ENCODE data around the gene ORM1.
A peak's percentile ranks its signal among the peaks of the same experiment; 100 is the strongest.

The ORM1 gene

DNA sequence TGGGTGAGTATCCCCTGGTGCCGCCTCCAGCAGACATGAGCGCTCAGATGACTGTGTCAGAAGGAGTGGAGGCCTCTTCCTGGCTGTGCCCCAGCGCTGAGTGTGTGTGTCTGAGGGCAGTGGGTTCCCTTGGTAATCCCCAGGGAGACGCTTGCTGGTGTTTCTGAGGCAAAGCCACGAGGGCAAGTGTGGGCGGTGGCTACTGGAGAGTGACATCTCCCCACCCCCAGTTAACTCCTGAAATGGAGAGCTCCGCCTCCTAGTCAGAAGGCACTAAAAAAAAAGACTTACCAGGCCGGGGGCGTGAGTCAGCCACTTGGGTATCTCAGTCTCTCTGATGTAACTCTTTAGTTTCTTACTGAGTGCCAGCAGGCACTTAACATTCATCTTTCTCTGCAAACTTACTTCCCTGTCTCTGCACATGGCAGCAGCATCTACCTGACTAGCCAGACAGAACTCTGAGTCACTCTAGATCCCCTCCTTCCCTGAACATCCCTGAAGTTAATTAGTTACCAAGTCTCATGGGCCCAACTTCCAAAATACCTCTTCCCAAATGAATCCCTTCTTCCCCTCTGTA lies 26.1 kb downstream of the ORM1 start:
- H3K4me1 ChIP-seq (ENCODE audit: control insufficient read depth in 1 of 2, insufficient read depth in 2 of 2, low read length in 2 of 2) = peaks cover 16 to 21% of the 10 kb centered on the region in 2 experiments
- peak overlapping the region; percentile 54 for H4K12ac ChIP-seq (ENCODE audit: low read depth, low read length)
- peak overlapping the region; percentile 58 for H4K8ac ChIP-seq (ENCODE audit: low read depth, low read length)
- peak overlapping the region; percentile 76 for H2AK5ac ChIP-seq (ENCODE audit: low read length)
- no peak overlapping the region for H3K9ac ChIP-seq (ENCODE audit: low read length)
- peak overlapping the region; percentile 70 for H3K27ac ChIP-seq (ENCODE audit: low read depth, low read length)
- H2BK5ac ChIP-seq (ENCODE audit: low read depth, low read length, poor library complexity) = peak overlapping the region; percentile 35
- H3K4ac ChIP-seq (ENCODE audit: low read depth, low read length) = no peak overlapping the region
- H2BK12ac ChIP-seq (ENCODE audit: low read length) = peak overlapping the region; percentile 88
- H3K23ac ChIP-seq (ENCODE audit: low read length) = no peak overlapping the region
- peaks cover 8% of the 10 kb centered on the region for H3K79me1 ChIP-seq (ENCODE audit: low read length)
- no CpG with 5 or more reads among the region's 9 CpGs for WGBS (ENCODE audit: extremely low coverage, insufficient coverage, insufficient read length)
- H2AFZ ChIP-seq (ENCODE audit: insufficient read depth, low read length, poor library complexity) = no peak overlapping the region
- H3K27me3 ChIP-seq (ENCODE audit: insufficient read depth, low read length) = no peaks in the 10 kb centered on the region
- H3K9me3 ChIP-seq (ENCODE audit: insufficient read depth, low read depth, low read length) = peaks cover 2% of the 10 kb centered on the region
- DNase-seq = peak; percentile 76 to 82
- peak overlapping the region; percentile 66 for H3K18ac ChIP-seq (ENCODE audit: low read length)
- H3K4me3 ChIP-seq (ENCODE audit: low read depth, low read length) = no peak overlapping the region
- peak overlapping the region; percentile 75 for H4K91ac ChIP-seq (ENCODE audit: low read depth, low read length)
- H3K4me2 ChIP-seq (ENCODE audit: low read length) = no peak overlapping the region
- no peaks in the 10 kb centered on the region for H3K79me2 ChIP-seq (ENCODE audit: control insufficient read depth, insufficient read depth, low read length, poor library complexity)
- H3K36me3 ChIP-seq (ENCODE audit: control insufficient read depth in 1 of 2, insufficient read depth in 2 of 2, low read length in 2 of 2) = peaks cover 34 to 38% of the 10 kb centered on the region in 2 experiments
- H3K14ac ChIP-seq (ENCODE audit: low read length) = peak overlapping the region; percentile 28
- H2BK120ac ChIP-seq (ENCODE audit: insufficient read depth, low read length, poor library complexity) = peak overlapping the region; percentile 38

DNA sequence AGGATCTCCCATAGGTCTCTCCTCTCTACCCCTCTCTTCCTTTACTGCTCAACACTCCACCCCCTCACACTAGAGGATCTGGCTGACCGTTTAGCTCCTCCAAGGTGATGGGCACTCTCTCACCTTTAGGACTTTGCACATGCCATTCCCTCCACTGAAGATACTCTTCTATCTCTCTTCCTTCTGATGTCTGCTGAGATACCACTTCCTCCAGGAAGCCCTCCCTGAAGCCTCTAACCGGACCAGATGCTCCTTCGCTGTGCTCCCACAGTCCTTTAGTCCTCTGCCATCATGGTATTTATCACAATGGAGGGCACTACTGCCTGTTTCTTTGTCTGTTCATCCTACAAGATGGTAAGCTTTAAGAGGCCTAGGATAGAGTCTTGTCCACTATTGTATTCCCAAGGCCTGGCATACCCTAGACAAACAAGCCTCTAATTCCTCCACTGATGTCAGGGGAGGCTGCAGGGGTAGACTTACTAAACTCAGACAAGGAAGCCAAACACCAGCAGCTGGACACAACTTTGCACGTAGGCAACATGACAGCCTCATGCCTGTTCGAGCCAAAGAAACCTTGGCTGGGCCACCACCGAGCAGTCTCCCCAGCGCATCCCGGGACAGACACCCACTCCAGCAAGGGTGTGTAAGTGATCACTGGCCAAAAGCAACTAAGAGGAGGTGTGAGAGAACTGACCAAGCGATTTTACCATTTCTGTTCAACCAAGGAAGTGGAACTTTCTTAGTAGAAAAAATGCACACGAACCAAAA lies 27.0 kb downstream of the ORM1 start:
- H4K91ac ChIP-seq (ENCODE audit: low read depth, low read length) = peak overlapping the region; percentile 33
- H3K27ac ChIP-seq (ENCODE audit: low read depth, low read length) = peak overlapping the region; percentile 55
- H4K8ac ChIP-seq (ENCODE audit: low read depth, low read length) = peak overlapping the region; percentile 31
- peaks cover 12 to 16% of the 10 kb centered on the region in 2 experiments for H3K4me1 ChIP-seq (ENCODE audit: control insufficient read depth in 1 of 2, insufficient read depth in 2 of 2, low read length in 2 of 2)
- WGBS (ENCODE audit: extremely low coverage, insufficient coverage, insufficient read length) = no CpG with 5 or more reads among the region's 10 CpGs
- H2AK5ac ChIP-seq (ENCODE audit: low read length) = no peak overlapping the region
- peak overlapping the region; percentile 38 for H2BK120ac ChIP-seq (ENCODE audit: insufficient read depth, low read length, poor library complexity)
- peaks cover 36 to 38% of the 10 kb centered on the region in 2 experiments for H3K36me3 ChIP-seq (ENCODE audit: control insufficient read depth in 1 of 2, insufficient read depth in 2 of 2, low read length in 2 of 2)
- peak overlapping the region; percentile 44 for H3K14ac ChIP-seq (ENCODE audit: low read length)
- H3K9ac ChIP-seq (ENCODE audit: low read length) = no peak overlapping the region
- no peak overlapping the region for H4K12ac ChIP-seq (ENCODE audit: low read depth, low read length)
- no peak overlapping the region for H3K23ac ChIP-seq (ENCODE audit: low read length)
- H3K27me3 ChIP-seq (ENCODE audit: insufficient read depth, low read length) = no peaks in the 10 kb centered on the region
- DNase-seq = no peak
- peaks cover 6% of the 10 kb centered on the region for H3K79me1 ChIP-seq (ENCODE audit: low read length)
- H2BK5ac ChIP-seq (ENCODE audit: low read depth, low read length, poor library complexity) = peak overlapping the region; percentile 23
- peaks cover 2% of the 10 kb centered on the region for H3K9me3 ChIP-seq (ENCODE audit: insufficient read depth, low read depth, low read length)
- H3K4me3 ChIP-seq (ENCODE audit: low read depth, low read length) = no peak overlapping the region
- H3K4ac ChIP-seq (ENCODE audit: low read depth, low read length) = no peak overlapping the region
- H3K18ac ChIP-seq (ENCODE audit: low read length) = no peak overlapping the region
- H3K4me2 ChIP-seq (ENCODE audit: low read length) = no peak overlapping the region
- H3K79me2 ChIP-seq (ENCODE audit: control insufficient read depth, insufficient read depth, low read length, poor library complexity) = no peaks in the 10 kb centered on the region
- no peak overlapping the region for H2AFZ ChIP-seq (ENCODE audit: insufficient read depth, low read length, poor library complexity)
- peak overlapping the region; percentile 28 for H2BK12ac ChIP-seq (ENCODE audit: low read length)

DNA sequence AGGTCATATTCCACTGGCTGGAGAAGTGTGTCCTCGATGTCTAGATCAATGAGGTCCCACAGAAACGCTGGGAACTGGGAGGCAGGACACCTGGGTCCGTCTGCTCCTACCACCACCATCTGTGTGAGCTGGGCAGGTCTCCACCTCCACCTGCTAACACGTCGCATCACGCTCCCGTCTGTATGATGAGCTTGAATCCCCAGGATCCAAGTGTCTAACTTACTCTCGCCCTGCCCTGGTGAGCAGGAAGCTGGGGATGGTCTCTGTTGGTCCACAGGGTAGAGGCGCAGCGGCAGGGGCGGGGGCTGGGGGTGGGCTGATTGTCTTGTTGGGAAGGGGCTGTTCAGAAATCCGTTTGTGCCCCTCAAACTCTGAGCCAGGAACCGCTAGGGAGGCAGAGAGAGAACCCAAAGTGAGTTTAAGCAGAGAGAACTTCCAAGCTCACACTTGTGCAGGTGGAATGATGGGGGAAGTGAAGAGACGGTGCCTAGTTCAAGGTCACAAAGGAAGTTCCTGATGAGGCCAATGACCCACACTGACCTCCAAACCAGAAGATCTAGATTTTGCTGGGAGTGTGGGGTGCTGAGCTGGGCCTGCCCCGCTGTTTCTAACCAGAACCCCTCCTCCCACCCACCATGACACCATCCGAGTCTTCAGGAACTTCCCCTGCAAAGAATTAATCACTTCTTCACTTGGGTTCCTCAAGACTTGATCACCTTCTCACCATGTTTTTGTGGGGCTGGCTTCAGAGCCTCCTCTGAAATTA lies 27.9 kb downstream of the ORM1 start:
- no peaks in the 10 kb centered on the region for H3K79me2 ChIP-seq (ENCODE audit: control insufficient read depth, insufficient read depth, low read length, poor library complexity)
- no peak overlapping the region for H3K18ac ChIP-seq (ENCODE audit: low read length)
- peaks cover 36 to 37% of the 10 kb centered on the region in 2 experiments for H3K36me3 ChIP-seq (ENCODE audit: control insufficient read depth in 1 of 2, insufficient read depth in 2 of 2, low read length in 2 of 2)
- H4K8ac ChIP-seq (ENCODE audit: low read depth, low read length) = no peak overlapping the region
- no peak overlapping the region for H2BK5ac ChIP-seq (ENCODE audit: low read depth, low read length, poor library complexity)
- no peak overlapping the region for H4K91ac ChIP-seq (ENCODE audit: low read depth, low read length)
- H3K4me2 ChIP-seq (ENCODE audit: low read length) = no peak overlapping the region
- H3K23ac ChIP-seq (ENCODE audit: low read length) = no peak overlapping the region
- H3K4me3 ChIP-seq (ENCODE audit: low read depth, low read length) = no peak overlapping the region
- peak overlapping the region; percentile 1 for H2AK5ac ChIP-seq (ENCODE audit: low read length)
- no peak overlapping the region for H3K9ac ChIP-seq (ENCODE audit: low read length)
- no peak overlapping the region for H2BK120ac ChIP-seq (ENCODE audit: insufficient read depth, low read length, poor library complexity)
- H3K9me3 ChIP-seq (ENCODE audit: insufficient read depth, low read depth, low read length) = peaks cover 2% of the 10 kb centered on the region
- H3K27me3 ChIP-seq (ENCODE audit: insufficient read depth, low read length) = no peaks in the 10 kb centered on the region
- WGBS (ENCODE audit: extremely low coverage, insufficient coverage, insufficient read length) = no CpG with 5 or more reads among the region's 16 CpGs
- no peak overlapping the region for H3K4ac ChIP-seq (ENCODE audit: low read depth, low read length)
- no peak overlapping the region for H2AFZ ChIP-seq (ENCODE audit: insufficient read depth, low read length, poor library complexity)
- peaks cover 12 to 16% of the 10 kb centered on the region in 2 experiments for H3K4me1 ChIP-seq (ENCODE audit: control insufficient read depth in 1 of 2, insufficient read depth in 2 of 2, low read length in 2 of 2)
- no peak overlapping the region for H2BK12ac ChIP-seq (ENCODE audit: low read length)
- H3K27ac ChIP-seq (ENCODE audit: low read depth, low read length) = no peak overlapping the region
- H3K79me1 ChIP-seq (ENCODE audit: low read length) = peaks cover 6% of the 10 kb centered on the region
- no peak overlapping the region for H4K12ac ChIP-seq (ENCODE audit: low read depth, low read length)
- no peak for DNase-seq
- no peak overlapping the region for H3K14ac ChIP-seq (ENCODE audit: low read length)

DNA sequence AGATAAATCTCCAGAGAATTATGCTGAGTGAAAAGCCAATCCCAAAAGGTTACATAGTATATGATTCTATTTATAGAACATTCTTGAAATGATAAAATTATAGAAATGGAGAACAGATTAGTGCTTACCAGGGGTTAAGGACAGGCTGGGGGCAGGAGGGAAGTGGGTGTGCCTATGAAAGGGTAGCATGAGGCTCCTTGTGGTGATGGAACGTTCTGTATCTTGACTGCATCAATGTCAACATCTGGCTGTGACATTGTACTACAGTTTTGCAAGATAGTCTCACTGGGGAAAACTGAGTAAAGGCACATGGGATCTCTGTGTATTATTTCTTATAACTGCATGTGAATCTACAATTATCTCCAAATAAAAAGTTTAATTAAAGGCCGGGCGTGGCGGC lies 29.0 kb downstream of the ORM1 start:
- no peak overlapping the region for H3K14ac ChIP-seq (ENCODE audit: low read length)
- H3K36me3 ChIP-seq (ENCODE audit: control insufficient read depth in 1 of 2, insufficient read depth in 2 of 2, low read length in 2 of 2) = peaks cover 35 to 38% of the 10 kb centered on the region in 2 experiments
- peaks cover 2% of the 10 kb centered on the region for H3K9me3 ChIP-seq (ENCODE audit: insufficient read depth, low read depth, low read length)
- H2AFZ ChIP-seq (ENCODE audit: insufficient read depth, low read length, poor library complexity) = no peak overlapping the region
- H3K79me2 ChIP-seq (ENCODE audit: control insufficient read depth, insufficient read depth, low read length, poor library complexity) = no peaks in the 10 kb centered on the region
- no peak overlapping the region for H3K9ac ChIP-seq (ENCODE audit: low read length)
- H3K4ac ChIP-seq (ENCODE audit: low read depth, low read length) = no peak overlapping the region
- no peak overlapping the region for H4K8ac ChIP-seq (ENCODE audit: low read depth, low read length)
- no peak for DNase-seq
- no CpG with 5 or more reads among the region's 4 CpGs for WGBS (ENCODE audit: extremely low coverage, insufficient coverage, insufficient read length)
- no peak overlapping the region for H2BK12ac ChIP-seq (ENCODE audit: low read length)
- no peak overlapping the region for H2AK5ac ChIP-seq (ENCODE audit: low read length)
- no peak overlapping the region for H3K27ac ChIP-seq (ENCODE audit: low read depth, low read length)
- no peak overlapping the region for H3K4me2 ChIP-seq (ENCODE audit: low read length)
- H4K91ac ChIP-seq (ENCODE audit: low read depth, low read length) = no peak overlapping the region
- no peak overlapping the region for H2BK5ac ChIP-seq (ENCODE audit: low read depth, low read length, poor library complexity)
- H3K23ac ChIP-seq (ENCODE audit: low read length) = no peak overlapping the region
- peaks cover 6% of the 10 kb centered on the region for H3K79me1 ChIP-seq (ENCODE audit: low read length)
- H3K18ac ChIP-seq (ENCODE audit: low read length) = no peak overlapping the region
- H4K12ac ChIP-seq (ENCODE audit: low read depth, low read length) = no peak overlapping the region
- H3K27me3 ChIP-seq (ENCODE audit: insufficient read depth, low read length) = no peaks in the 10 kb centered on the region
- H2BK120ac ChIP-seq (ENCODE audit: insufficient read depth, low read length, poor library complexity) = no peak overlapping the region
- peaks cover 12 to 16% of the 10 kb centered on the region in 2 experiments for H3K4me1 ChIP-seq (ENCODE audit: control insufficient read depth in 1 of 2, insufficient read depth in 2 of 2, low read length in 2 of 2)
- no peak overlapping the region for H3K4me3 ChIP-seq (ENCODE audit: low read depth, low read length)
